ENCODE results near the gene PJA2.

- TF ChIP-seq, protein P1, sequence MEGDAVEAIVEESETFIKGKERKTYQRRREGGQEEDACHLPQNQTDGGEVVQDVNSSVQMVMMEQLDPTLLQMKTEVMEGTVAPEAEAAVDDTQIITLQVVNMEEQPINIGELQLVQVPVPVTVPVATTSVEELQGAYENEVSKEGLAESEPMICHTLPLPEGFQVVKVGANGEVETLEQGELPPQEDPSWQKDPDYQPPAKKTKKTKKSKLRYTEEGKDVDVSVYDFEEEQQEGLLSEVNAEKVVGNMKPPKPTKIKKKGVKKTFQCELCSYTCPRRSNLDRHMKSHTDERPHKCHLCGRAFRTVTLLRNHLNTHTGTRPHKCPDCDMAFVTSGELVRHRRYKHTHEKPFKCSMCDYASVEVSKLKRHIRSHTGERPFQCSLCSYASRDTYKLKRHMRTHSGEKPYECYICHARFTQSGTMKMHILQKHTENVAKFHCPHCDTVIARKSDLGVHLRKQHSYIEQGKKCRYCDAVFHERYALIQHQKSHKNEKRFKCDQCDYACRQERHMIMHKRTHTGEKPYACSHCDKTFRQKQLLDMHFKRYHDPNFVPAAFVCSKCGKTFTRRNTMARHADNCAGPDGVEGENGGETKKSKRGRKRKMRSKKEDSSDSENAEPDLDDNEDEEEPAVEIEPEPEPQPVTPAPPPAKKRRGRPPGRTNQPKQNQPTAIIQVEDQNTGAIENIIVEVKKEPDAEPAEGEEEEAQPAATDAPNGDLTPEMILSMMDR (IDR thresholded peaks at IDR 0.05), result no peak
- TF ChIP-seq POLR2A (IDR thresholded peaks at IDR 0.05), result no peak
Measured at GRCh38 chr5:109411627-109412026, 1.9 kb upstream of the PJA2 start.
